Ovary (tissue), 3 donors: ENCODE data around the gene DGCR6L.

Experiments
- EP300 ChIP-seq: sonication (generic); formaldehyde crosslinking; IDR thresholded peaks from one replicate; pipeline ENCODE4 v1.6.1; 2017; ENCODE audit warnings: antibody characterized with exemption
- POLR2A ChIP-seq: fragments of 450-650 bp; IDR thresholded peaks from one replicate; pipeline ENCODE4 v1.6.1; 2017; ENCODE audit warnings: antibody characterized with exemption, mild to moderate bottlenecking, moderate library complexity
- TF ChIP-seq, protein P1 (sequence below), 3 donors: fragments of 450-650 bp in 2 of 3; fragments of 200-600 bp in 1 of 3; IDR thresholded peaks; one replicate each; pipeline versions ENCODE4 v1.5.1 to v1.8.0; 2016 to 2022; ENCODE audit warnings: antibody characterized with exemption in 3 of 3, mild to moderate bottlenecking in 1 of 3
- donor health status: DM: no; HTN: no; CAD: no.

DNA sequence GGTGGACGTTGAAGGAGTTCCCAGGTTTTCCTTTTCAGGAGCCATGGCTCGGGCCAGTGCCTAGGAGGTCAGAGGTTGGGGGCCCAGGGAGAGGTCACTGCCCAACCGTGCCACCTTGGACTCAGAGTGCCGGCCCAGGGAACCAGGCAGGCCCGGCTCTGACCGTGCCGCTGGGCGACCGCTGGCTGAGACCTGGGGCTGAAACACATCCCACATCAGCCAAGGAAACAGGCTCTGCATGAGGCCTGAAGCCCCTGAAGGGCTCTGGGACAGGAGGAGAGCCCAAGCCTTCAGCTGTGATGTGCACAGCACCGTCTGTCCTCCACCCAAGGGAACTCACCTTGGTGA, 29.8 kb downstream of the DGCR6L start:
- TF ChIP-seq, protein P1, sequence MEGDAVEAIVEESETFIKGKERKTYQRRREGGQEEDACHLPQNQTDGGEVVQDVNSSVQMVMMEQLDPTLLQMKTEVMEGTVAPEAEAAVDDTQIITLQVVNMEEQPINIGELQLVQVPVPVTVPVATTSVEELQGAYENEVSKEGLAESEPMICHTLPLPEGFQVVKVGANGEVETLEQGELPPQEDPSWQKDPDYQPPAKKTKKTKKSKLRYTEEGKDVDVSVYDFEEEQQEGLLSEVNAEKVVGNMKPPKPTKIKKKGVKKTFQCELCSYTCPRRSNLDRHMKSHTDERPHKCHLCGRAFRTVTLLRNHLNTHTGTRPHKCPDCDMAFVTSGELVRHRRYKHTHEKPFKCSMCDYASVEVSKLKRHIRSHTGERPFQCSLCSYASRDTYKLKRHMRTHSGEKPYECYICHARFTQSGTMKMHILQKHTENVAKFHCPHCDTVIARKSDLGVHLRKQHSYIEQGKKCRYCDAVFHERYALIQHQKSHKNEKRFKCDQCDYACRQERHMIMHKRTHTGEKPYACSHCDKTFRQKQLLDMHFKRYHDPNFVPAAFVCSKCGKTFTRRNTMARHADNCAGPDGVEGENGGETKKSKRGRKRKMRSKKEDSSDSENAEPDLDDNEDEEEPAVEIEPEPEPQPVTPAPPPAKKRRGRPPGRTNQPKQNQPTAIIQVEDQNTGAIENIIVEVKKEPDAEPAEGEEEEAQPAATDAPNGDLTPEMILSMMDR (IDR thresholded peaks at IDR 0.05): no peak
- TF ChIP-seq EP300 (no peak), POLR2A (no peak)
